Measurements from ENCODE around the gene DIDO1.

The DIDO1 gene

GRCh38 chr20:62926229-62927127 is at the start of gene DIDO1:
Gene DIDO1, minus strand, starts transcription at chr20:62926505.
- DNase-seq = peak; percentile 94

GRCh38 chr20:62975251-62975760 is 49.0 kb upstream of the DIDO1 start:
- no peak for DNase-seq

GRCh38 chr20:62972845-62973745 is 46.8 kb upstream of the DIDO1 start:
- DNase-seq = no peak

- peak; percentile 94 for DNase-seq
Measured at GRCh38 chr20:62971950-62972844, 45.9 kb upstream of the DIDO1 start.

GRCh38 chr20:62971211-62971949 is 45.1 kb upstream of the DIDO1 start:
- DNase-seq = no peak

- DNase-seq = no peak
Measured at GRCh38 chr20:62970307-62971210, 44.3 kb upstream of the DIDO1 start.

- no peak for DNase-seq
Measured at GRCh38 chr20:62969939-62970306, 43.6 kb upstream of the DIDO1 start.

GRCh38 chr20:62969179-62969760 is 43.0 kb upstream of the DIDO1 start:
- DNase-seq = peak; percentile 35

- no peak for DNase-seq
Measured at GRCh38 chr20:62968378-62969178, 42.3 kb upstream of the DIDO1 start.

- DNase-seq = no peak
Measured at GRCh38 chr20:62967628-62968351, 41.5 kb upstream of the DIDO1 start.

- DNase-seq = no peak
Measured at GRCh38 chr20:62967149-62967501, 40.8 kb upstream of the DIDO1 start.

GRCh38 chr20:62966212-62967148 is 40.2 kb upstream of the DIDO1 start:
- no peak for DNase-seq

- no peak for DNase-seq
Measured at GRCh38 chr20:62965363-62965771, 39.1 kb upstream of the DIDO1 start.

GRCh38 chr20:62964700-62965099 is 38.4 kb upstream of the DIDO1 start:
- DNase-seq = peak; percentile 52

GRCh38 chr20:62963614-62964397 is 37.5 kb upstream of the DIDO1 start:
- no peak for DNase-seq

- no peak for DNase-seq
Measured at GRCh38 chr20:62962891-62963613, 36.7 kb upstream of the DIDO1 start.
